Measurements from ENCODE around the gene TBC1D22A.

The TBC1D22A gene

DNA sequence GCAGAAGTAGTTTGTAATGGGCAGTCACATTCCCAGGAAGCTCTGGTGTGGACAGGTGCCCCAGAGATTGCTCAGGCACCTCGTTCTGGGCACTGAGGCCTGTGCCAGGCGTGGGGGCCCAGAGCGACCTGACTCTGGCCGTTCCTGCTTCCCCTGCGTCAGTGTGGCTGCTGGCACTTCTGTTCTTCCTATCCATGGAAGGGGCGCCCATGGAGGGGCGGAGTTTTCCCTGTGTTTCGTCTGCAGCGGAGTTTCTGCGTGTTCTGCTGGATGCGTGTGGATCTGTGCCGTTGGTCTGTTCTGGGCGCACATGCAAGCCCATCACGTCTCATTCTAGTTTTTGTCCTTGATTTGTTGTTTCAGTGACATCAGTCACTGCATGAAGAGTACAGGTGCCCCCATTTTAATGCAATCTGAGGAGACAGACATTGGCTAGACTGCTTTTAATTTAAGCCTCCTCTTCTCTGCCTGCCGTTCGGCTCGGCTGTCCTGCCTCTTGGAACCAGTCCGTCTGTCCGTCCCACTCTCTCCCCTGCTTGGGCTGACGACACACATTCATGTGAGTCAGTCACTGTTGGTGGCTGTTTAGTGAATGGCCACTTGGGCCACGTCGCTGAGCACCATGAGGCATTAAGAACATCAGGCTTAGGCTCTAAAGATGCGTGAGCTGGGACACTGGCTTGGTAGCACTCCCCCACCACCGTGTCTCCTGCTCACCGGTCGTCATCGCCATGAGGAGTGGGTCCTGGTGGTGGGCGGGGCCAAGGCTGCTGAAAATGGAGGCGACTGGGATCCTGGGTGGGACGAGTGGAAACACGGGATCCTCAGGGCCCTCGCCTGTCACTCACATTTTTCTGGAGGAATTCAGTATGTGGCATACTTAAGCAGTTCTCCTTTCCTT, 255.8 kb downstream of the TBC1D22A start:
- DNase-seq: no peak
- TF ChIP-seq CTCF (IDR thresholded peaks at IDR 0.05; ENCODE audit: low read depth, low read length, missing control alignments): no peak
- in situ Hi-C loops (cut with HindIII; ENCODE audit: low pct_ligation_motif_present, low sequenced_read_pairs): no loop called here
- H3K36me3 ChIP-seq (replicated peaks): no peaks in the 10 kb centered on the region
- no peaks in the 10 kb centered on the region for H3K27me3 ChIP-seq (replicated peaks)
- no peak overlapping the region for H3K4me3 ChIP-seq (ENCODE audit: low read depth, low read length)
- H3K27ac ChIP-seq: no peak overlapping the region

- Histone ChIP-seq H3K36me3 (replicated peaks) (no peaks in the 10 kb centered on the region), H3K4me3 (ENCODE audit: low read depth, low read length) (no peak overlapping the region), H3K27ac (no peak overlapping the region), H3K27me3 (replicated peaks) (no peaks in the 10 kb centered on the region)
- no peak for DNase-seq
- no peak for TF ChIP-seq CTCF (IDR thresholded peaks at IDR 0.05; ENCODE audit: low read depth, low read length, missing control alignments)
- in situ Hi-C loops (cut with HindIII; ENCODE audit: low pct_ligation_motif_present, low sequenced_read_pairs): no loop called here
These were observed 256.8 kb downstream of the TBC1D22A start for GRCh38 chr22:47019012-47019790.

DNA sequence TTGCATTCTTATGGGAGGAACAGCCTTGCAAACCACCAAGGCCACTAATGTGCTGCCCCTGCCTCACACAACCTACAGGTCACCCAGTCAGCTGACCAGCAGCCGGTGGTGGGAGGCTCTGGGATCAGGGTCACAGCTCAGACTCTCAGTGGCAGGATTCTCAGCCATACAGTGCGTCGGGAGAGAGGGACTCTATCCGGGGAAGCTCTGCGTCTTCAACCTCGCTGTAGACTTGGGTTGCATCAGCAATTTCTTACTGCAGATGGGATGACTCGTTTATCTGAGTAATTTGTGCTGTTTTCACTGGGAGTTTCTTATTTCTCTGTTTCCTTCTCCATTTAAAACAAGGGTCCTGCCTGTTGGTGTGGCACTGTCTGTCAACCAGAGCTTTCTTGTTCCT, 257.7 kb downstream of the TBC1D22A start:
- TF ChIP-seq CTCF (IDR thresholded peaks at IDR 0.05; ENCODE audit: low read depth, low read length, missing control alignments): no peak
- H3K27me3 ChIP-seq (replicated peaks): no peaks in the 10 kb centered on the region
- DNase-seq: no peak
- no peaks in the 10 kb centered on the region for H3K36me3 ChIP-seq (replicated peaks)
- in situ Hi-C loops (cut with HindIII; ENCODE audit: low pct_ligation_motif_present, low sequenced_read_pairs): no loop called here
- H3K27ac ChIP-seq: no peak overlapping the region
- no peak overlapping the region for H3K4me3 ChIP-seq (ENCODE audit: low read depth, low read length)

DNA sequence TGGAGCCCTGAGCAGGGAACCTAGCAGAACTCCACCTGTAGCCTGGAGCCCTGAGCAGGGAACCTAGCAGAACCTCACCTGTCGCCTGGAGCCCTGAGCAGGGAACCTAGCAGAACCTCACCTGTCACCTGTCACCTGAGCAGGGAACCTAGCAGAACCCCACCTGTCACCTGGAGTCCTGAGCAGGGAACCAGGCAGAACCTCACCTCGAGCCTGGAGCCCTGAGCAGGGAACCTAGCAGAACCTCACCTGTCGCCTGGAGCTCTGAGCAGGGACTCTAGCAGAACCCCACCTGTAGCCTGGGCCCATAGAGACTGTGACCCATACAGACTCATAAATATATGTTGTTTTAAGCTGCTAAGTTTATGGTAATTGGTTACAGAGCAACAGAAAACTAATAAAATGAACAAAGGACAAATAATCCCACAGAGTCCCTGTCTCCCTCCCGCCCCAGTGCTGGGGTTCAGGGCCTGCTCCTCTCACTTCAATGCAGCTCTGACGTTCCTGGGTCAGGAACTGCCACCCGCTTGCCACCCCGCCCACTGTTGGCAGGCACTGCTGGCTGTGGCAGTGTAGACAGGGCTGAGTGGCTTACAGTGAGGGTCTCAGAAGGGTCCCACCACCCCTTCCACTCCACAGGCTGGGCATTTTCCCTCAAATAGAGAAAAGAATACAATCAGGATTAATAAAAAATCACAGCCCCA, 259.1 kb downstream of the TBC1D22A start:
- TF ChIP-seq CTCF (IDR thresholded peaks at IDR 0.05; ENCODE audit: low read depth, low read length, missing control alignments): no peak
- in situ Hi-C loops (cut with HindIII; ENCODE audit: low pct_ligation_motif_present, low sequenced_read_pairs): no loop called here
- no peak for DNase-seq
- no peaks in the 10 kb centered on the region for H3K27me3 ChIP-seq (replicated peaks)
- H3K27ac ChIP-seq: no peak overlapping the region
- no peaks in the 10 kb centered on the region for H3K36me3 ChIP-seq (replicated peaks)
- H3K4me3 ChIP-seq (ENCODE audit: low read depth, low read length): no peak overlapping the region

GRCh38 chr22:47022075-47022473, 259.6 kb downstream of the TBC1D22A start:
- Histone ChIP-seq H3K36me3 (replicated peaks) (no peaks in the 10 kb centered on the region), H3K4me3 (ENCODE audit: low read depth, low read length) (no peak overlapping the region), H3K27ac (no peak overlapping the region), H3K27me3 (replicated peaks) (no peaks in the 10 kb centered on the region)
- in situ Hi-C loops (cut with HindIII; ENCODE audit: low pct_ligation_motif_present, low sequenced_read_pairs): no loop called here
- no peak for DNase-seq
- no peak for TF ChIP-seq CTCF (IDR thresholded peaks at IDR 0.05; ENCODE audit: low read depth, low read length, missing control alignments)
